Measurements from ENCODE around the gene PIGK.

PIGK gene

GRCh38 chr1:77219166-77219887 lies at the start of gene PIGK:
PIGK (minus strand) TSS chr1:77219430; CDS start chr1:77219402, 28 bp downstream.
- Histone ChIP-seq H3K36me3 (replicated peaks) (no peaks in the 10 kb centered on the region), H3K27me3 (replicated peaks) (no peaks in the 10 kb centered on the region), H3K4me3 (ENCODE audit: low read depth, low read length) (peak within 1 kb of the TSS; percentile 88), H3K27ac (peak within 1 kb of the TSS; percentile 35)
- DNase-seq = peak; percentile 85
- in situ Hi-C loops (cut with HindIII; ENCODE audit: low pct_ligation_motif_present, low sequenced_read_pairs) = no loop called here
- TF ChIP-seq CTCF (IDR thresholded peaks at IDR 0.05; ENCODE audit: low read depth, low read length, missing control alignments) = no peak

- no peak for TF ChIP-seq CTCF (IDR thresholded peaks at IDR 0.05; ENCODE audit: low read depth, low read length, missing control alignments)
- no peak for DNase-seq
Measured at GRCh38 chr1:77267035-77267434, 47.8 kb upstream of the PIGK start.

GRCh38 chr1:77265180-77265579 lies 46.0 kb upstream of the PIGK start:
- Histone ChIP-seq H3K27ac (no peak overlapping the region), H3K27me3 (replicated peaks) (no peaks in the 10 kb centered on the region), H3K4me3 (ENCODE audit: low read depth, low read length) (no peak overlapping the region), H3K36me3 (replicated peaks) (no peaks in the 10 kb centered on the region)
- in situ Hi-C loops (cut with HindIII; ENCODE audit: low pct_ligation_motif_present, low sequenced_read_pairs) = no loop called here
- no peak for TF ChIP-seq CTCF (IDR thresholded peaks at IDR 0.05; ENCODE audit: low read depth, low read length, missing control alignments)
- no peak for DNase-seq

More at GRCh38 chr1:77267035-77267434, 47.8 kb upstream of the PIGK start:
- Histone ChIP-seq H3K27ac (no peak overlapping the region), H3K27me3 (replicated peaks) (no peaks in the 10 kb centered on the region), H3K4me3 (ENCODE audit: low read depth, low read length) (no peak overlapping the region), H3K36me3 (replicated peaks) (no peaks in the 10 kb centered on the region)
- in situ Hi-C loops (cut with HindIII; ENCODE audit: low pct_ligation_motif_present, low sequenced_read_pairs) = no loop called here

- no peak for TF ChIP-seq CTCF (IDR thresholded peaks at IDR 0.05; ENCODE audit: low read depth, low read length, missing control alignments)
- H3K27me3 ChIP-seq (replicated peaks) = no peaks in the 10 kb centered on the region
- H3K36me3 ChIP-seq (replicated peaks) = no peaks in the 10 kb centered on the region
- no peak overlapping the region for H3K4me3 ChIP-seq (ENCODE audit: low read depth, low read length)
- in situ Hi-C loops (cut with HindIII; ENCODE audit: low pct_ligation_motif_present, low sequenced_read_pairs) = no loop called here
- H3K27ac ChIP-seq = no peak overlapping the region
- DNase-seq = no peak
Measured at GRCh38 chr1:77263708-77264107, 44.5 kb upstream of the PIGK start.

- Histone ChIP-seq H3K4me3 (ENCODE audit: low read depth, low read length) (no peak overlapping the region), H3K27me3 (replicated peaks) (no peaks in the 10 kb centered on the region), H3K36me3 (replicated peaks) (no peaks in the 10 kb centered on the region), H3K27ac (no peak overlapping the region)
- TF ChIP-seq CTCF (IDR thresholded peaks at IDR 0.05; ENCODE audit: low read depth, low read length, missing control alignments) = no peak
- DNase-seq = no peak
- in situ Hi-C loops (cut with HindIII; ENCODE audit: low pct_ligation_motif_present, low sequenced_read_pairs) = no loop called here
Measured at GRCh38 chr1:77253211-77253610, 34.0 kb upstream of the PIGK start.

GRCh38 chr1:77250126-77250525 lies 30.9 kb upstream of the PIGK start:
- TF ChIP-seq CTCF (IDR thresholded peaks at IDR 0.05; ENCODE audit: low read depth, low read length, missing control alignments) = no peak
- no peaks in the 10 kb centered on the region for H3K36me3 ChIP-seq (replicated peaks)
- no peak overlapping the region for H3K4me3 ChIP-seq (ENCODE audit: low read depth, low read length)
- H3K27me3 ChIP-seq (replicated peaks) = no peaks in the 10 kb centered on the region
- H3K27ac ChIP-seq = no peak overlapping the region
- in situ Hi-C loops (cut with HindIII; ENCODE audit: low pct_ligation_motif_present, low sequenced_read_pairs) = no loop called here
- no peak for DNase-seq
